Activated CD8-positive, alpha-beta T cell treated with anti-CD3 and anti-CD28 coated beads for 36 hours (primary cell): ENCODE data around the gene MEF2A. TPM values are rescaled to one million over a fixed set of nuclear protein-coding genes. Genes with fewer than 3 reads are reported as not detected.

Experiments
- ATAC-seq: fragments of 200-7000 bp; cut with Tn5 transposase; one replicate; pipeline ENCODE4 v1.10.0; 2021; ENCODE audit warnings: mild to moderate bottlenecking, moderate library complexity
- CTCF ChIA-PET: fragments of 350-600 bp; sonication (Branson Sonifier 250); formaldehyde crosslinking; loops from one replicate; lab custom pipeline; 2021; ENCODE audit warnings: antibody characterized with exemption; lab: Charles Lee
- POLR2A ChIA-PET: fragments of 350-600 bp; sonication (Branson Sonifier 250); formaldehyde crosslinking; loops from one replicate; lab custom pipeline; 2021; ENCODE audit warnings: antibody characterized with exemption; lab: Charles Lee
- DNase-seq: peaks from one replicate; pipeline ENCODE4 v3.0.0-alpha.2; 2020
- H3K27ac Mint-ChIP-seq: one replicate; pipeline ENCODE4 v1.8.0; 2021; ENCODE audit warnings: mild to moderate bottlenecking, mixed read lengths
- H3K27me3 Mint-ChIP-seq: one replicate; pipeline ENCODE4 v1.8.0; 2021; ENCODE audit warnings: mixed read lengths
- H3K36me3 Mint-ChIP-seq: one replicate; pipeline ENCODE4 v1.8.0; 2021; ENCODE audit warnings: low read depth, mixed read lengths
- H3K4me1 Mint-ChIP-seq: one replicate; pipeline ENCODE4 v1.8.0; 2021; ENCODE audit warnings: low read depth, mixed read lengths
- H3K4me3 Mint-ChIP-seq: one replicate; pipeline ENCODE4 v1.8.0; 2021; ENCODE audit warnings: mild to moderate bottlenecking, moderate library complexity, mixed read lengths
- H3K9me3 Mint-ChIP-seq: one replicate; pipeline ENCODE4 v1.8.0; 2021; ENCODE audit warnings: mixed read lengths
- intact Hi-C: fragments of 100-400 bp; cut with micrococcal nuclease; formaldehyde crosslinking; loops from one replicate; pipeline ENCODE4 v1.10.0; 2022
- total RNA-seq, 2 experiments: library from RNA; stranded (reverse); gene quantifications; one replicate each; pipeline ENCODE4 v1.2.3, GENCODE V29; 2021
- TF ChIP-seq, protein P1 (sequence below): fragments of 200-600 bp; IDR thresholded peaks from one replicate; pipeline ENCODE4 v1.8.0; 2022; ENCODE audit warnings: antibody characterized with exemption, mild to moderate bottlenecking

MEF2A gene
- total RNA-seq, 2 experiments from 2014 or later: 16.4 to 17.6 TPM

DNA sequence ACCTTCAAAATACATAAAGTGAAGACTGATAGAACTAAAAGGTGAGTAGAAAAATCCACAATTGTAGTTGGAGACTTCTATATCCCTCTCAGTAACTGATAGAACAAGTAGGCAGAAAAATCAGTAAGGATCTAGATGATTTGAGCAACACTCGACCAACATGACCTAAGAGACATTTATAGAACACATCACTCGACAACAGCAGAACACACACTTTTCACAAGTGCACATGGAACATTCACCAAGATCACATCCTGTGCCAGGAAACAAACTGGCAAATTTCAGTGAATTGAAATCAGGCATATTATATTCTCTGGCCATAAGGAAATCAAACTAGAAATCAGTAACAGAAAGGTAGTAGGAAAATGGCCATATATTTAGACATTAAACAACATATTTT is 130.3 kb downstream of the MEF2A start:
- Mint-ChIP-seq H3K4me1 (no peaks in the 10 kb centered on the region), H3K27ac (no peak overlapping the region), H3K9me3 (no peaks in the 10 kb centered on the region), H3K4me3 (no peak overlapping the region), H3K27me3 (no peaks in the 10 kb centered on the region), H3K36me3 (peaks cover 12% of the 10 kb centered on the region)
- ATAC-seq (no peak), DNase-seq (no peak)
- intact Hi-C loops: no loop called here
- POLR2A ChIA-PET: no interaction called here
- CTCF ChIA-PET: interaction anchor here (1.0 kb wide), 1 partner anchor 325 kb away, joined by 3 read pairs; no protein-coding TSS in a partner anchor
- TF ChIP-seq, protein P1, sequence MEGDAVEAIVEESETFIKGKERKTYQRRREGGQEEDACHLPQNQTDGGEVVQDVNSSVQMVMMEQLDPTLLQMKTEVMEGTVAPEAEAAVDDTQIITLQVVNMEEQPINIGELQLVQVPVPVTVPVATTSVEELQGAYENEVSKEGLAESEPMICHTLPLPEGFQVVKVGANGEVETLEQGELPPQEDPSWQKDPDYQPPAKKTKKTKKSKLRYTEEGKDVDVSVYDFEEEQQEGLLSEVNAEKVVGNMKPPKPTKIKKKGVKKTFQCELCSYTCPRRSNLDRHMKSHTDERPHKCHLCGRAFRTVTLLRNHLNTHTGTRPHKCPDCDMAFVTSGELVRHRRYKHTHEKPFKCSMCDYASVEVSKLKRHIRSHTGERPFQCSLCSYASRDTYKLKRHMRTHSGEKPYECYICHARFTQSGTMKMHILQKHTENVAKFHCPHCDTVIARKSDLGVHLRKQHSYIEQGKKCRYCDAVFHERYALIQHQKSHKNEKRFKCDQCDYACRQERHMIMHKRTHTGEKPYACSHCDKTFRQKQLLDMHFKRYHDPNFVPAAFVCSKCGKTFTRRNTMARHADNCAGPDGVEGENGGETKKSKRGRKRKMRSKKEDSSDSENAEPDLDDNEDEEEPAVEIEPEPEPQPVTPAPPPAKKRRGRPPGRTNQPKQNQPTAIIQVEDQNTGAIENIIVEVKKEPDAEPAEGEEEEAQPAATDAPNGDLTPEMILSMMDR: no peak

DNA sequence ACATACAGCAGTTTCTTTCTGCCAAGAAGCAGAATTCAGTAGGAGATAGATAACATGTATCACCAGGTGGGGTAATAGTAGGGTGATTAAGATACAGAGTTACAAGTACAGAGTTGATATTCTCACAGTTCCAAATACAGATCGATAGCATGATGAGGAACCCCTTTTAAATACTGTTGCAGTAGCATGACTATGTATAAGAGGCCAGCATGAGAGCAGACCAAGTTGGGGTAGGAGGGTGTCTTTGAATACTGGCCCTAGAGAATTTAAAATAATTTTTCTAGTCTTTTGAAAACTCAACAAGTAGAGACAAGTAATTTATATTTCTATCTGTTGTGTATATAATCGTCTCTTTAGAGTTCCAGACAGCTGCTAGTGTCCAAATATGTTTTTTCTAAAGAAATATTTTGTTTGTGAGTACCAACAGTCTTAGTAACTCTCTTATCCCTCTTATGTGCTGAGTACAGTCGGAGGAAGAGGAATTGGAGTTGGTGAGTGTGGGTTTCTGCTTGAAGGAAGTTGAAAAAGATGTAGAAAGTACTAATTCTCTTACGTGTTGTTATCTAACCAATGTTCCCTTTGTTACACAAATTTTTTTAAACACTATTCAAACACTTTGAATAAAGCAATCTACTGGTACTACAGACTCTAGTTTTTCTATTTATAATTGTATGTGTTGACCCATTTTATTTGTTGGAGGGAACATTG is 137.3 kb downstream of the MEF2A start:
- TF ChIP-seq, protein P1: no peak
- intact Hi-C loops: loop anchor here (10.0 kb wide), 1 partner anchor 258 kb away; no protein-coding TSS in a partner anchor
- peak overlapping the region; percentile 74 for H3K27ac Mint-ChIP-seq
- no peaks in the 10 kb centered on the region for H3K27me3 Mint-ChIP-seq
- ATAC-seq (no peak), DNase-seq (no peak)
- no peaks in the 10 kb centered on the region for H3K9me3 Mint-ChIP-seq
- no peak overlapping the region for H3K4me3 Mint-ChIP-seq
- ChIA-PET CTCF (interaction anchor here (0.9 to 5.3 kb wide), 29 partner anchors 12 to 447 kb away, joined by 3 to 102 read pairs (median 7); partner anchors contain the start of genes LYSMD4 and MEF2A), POLR2A (no interaction called here)
- peaks cover 38% of the 10 kb centered on the region for H3K4me1 Mint-ChIP-seq
- H3K36me3 Mint-ChIP-seq: peaks cover 2% of the 10 kb centered on the region

DNA sequence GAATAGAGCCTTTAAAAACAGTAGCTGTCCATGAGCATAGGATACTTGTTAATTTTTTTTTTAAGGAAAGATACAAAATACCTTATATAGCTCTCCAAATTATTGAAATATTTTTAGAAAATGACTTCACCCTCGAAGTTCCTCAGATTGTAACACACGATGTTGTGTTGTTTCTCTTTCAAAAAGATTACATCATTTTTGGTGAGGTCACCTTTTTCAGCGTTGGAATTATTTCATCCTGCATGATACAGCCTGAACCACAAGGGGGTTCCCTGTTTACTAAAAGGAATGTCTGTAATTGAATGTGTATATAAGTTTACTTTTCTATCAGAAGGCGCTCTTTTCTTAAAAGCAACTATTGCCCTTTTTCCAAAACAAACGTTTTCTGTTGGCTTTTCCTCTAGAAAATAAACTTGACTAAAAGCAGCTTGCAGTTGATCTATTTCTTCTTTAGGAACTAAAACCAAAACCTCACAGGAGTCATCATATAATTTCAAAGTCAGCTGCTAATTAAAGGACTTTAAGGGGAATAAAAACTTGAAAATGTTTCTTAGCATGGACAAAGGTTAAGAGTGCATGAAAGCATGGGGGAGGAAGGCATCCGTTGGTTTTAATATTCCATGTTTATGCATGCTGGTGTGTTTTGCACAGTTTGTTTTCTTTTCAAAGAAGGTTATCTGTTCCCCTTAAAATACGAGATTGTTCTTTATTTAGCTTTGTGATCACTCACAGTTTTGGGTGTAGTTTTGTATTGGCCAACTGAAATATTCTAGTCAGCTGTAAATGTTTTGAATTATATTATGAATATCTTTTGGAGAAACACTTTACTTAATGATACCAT is 138.0 kb downstream of the MEF2A start:
- H3K9me3 Mint-ChIP-seq: no peaks in the 10 kb centered on the region
- CTCF ChIA-PET: interaction anchor here (0.6 to 5.3 kb wide), 78 partner anchors 12 to 626 kb away, joined by 3 to 102 read pairs (median 5); partner anchors contain the start of genes LRRC28, LYSMD4, MEF2A and SYNM
- intact Hi-C loops: loop anchor here (2.0 to 10.0 kb wide), 2 partner anchors 259 to 431 kb away; no protein-coding TSS in a partner anchor
- POLR2A ChIA-PET: interaction anchor here (0.7 to 1.2 kb wide), 4 partner anchors 15 to 424 kb away, joined by 3 read pairs; no protein-coding TSS in a partner anchor
- H3K27me3 Mint-ChIP-seq: no peaks in the 10 kb centered on the region
- H3K4me1 Mint-ChIP-seq: peaks cover 44% of the 10 kb centered on the region
- ATAC-seq: peak; percentile 27
- H3K4me3 Mint-ChIP-seq: no peak overlapping the region
- peak overlapping the region; percentile 57 for H3K27ac Mint-ChIP-seq
- no peak for DNase-seq
- peaks cover 2% of the 10 kb centered on the region for H3K36me3 Mint-ChIP-seq
- TF ChIP-seq, protein P1: no peak

DNA sequence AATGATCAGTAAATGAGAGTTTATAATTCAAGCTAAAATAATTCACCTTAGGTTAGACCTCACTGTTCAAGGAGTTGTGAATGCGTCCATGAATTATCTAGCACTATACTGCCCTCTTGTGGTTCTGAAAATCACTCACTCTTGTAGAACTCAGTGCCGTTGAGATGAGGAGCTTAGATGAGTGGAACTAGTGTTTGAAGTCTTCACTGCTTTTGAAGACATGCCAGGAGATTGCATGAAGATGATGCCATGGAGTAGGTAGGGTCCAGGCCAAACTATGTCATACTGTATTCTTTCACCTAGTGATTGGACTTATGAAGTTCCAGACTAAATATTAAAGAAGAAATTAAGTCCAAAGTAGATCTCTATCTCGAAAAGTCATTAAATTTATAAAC is 138.7 kb downstream of the MEF2A start:
- Mint-ChIP-seq H3K4me3 (no peak overlapping the region), H3K27ac (no peak overlapping the region), H3K9me3 (no peaks in the 10 kb centered on the region), H3K36me3 (peaks cover 2% of the 10 kb centered on the region), H3K4me1 (peaks cover 47% of the 10 kb centered on the region), H3K27me3 (no peaks in the 10 kb centered on the region)
- TF ChIP-seq, protein P1: peak; percentile 77
- DNase-seq: peak; percentile 30
- CTCF ChIA-PET: interaction anchor here (0.6 to 5.3 kb wide), 84 partner anchors 12 to 626 kb away, joined by 3 to 102 read pairs (median 4); partner anchors contain the start of genes LRRC28, LYSMD4, MEF2A and SYNM
- peak; percentile 72 for ATAC-seq
- POLR2A ChIA-PET: interaction anchor here (0.7 to 1.2 kb wide), 5 partner anchors 14 to 425 kb away, joined by 3 read pairs; no protein-coding TSS in a partner anchor
- intact Hi-C loops: loop anchor here (2.0 to 10.0 kb wide), 2 partner anchors 260 to 432 kb away; no protein-coding TSS in a partner anchor
